Gastroesophageal sphincter (tissue), 4 donors: ENCODE data around the gene OR2AG1. TPM values are rescaled to one million over a fixed set of nuclear protein-coding genes. Genes with fewer than 3 reads are reported as not detected.

Source experiments
- ATAC-seq: fragments of 150-250 bp; one replicate; pipeline ENCODE4 v1.9.1; 2016; ENCODE audit warnings: mild to moderate bottlenecking, moderate library complexity
- H3K27ac ChIP-seq, 4 donors: fragments of 200-600 bp; sonication (generic) in 3 of 4; 1 replicate in 3 of 4; 2 replicates in 1 of 4; pipeline ENCODE4 v1.5.1; 2016 to 2019
- H3K27me3 ChIP-seq: fragments of 200-600 bp; sonication (generic); one replicate; pipeline ENCODE4 v1.5.1; 2019
- H3K36me3 ChIP-seq, 2 donors: fragments of 200-600 bp; sonication (generic); one replicate each; pipeline ENCODE4 v1.5.1; 2019; ENCODE audit warnings: control low read depth in 1 of 2
- H3K4me1 ChIP-seq, 3 donors: fragments of 200-600 bp; sonication (generic); 1 replicate in 2 of 3; 2 replicates in 1 of 3; pipeline ENCODE4 v1.5.1; 2016 to 2019; ENCODE audit warnings: control low read depth in 2 of 3
- H3K4me3 ChIP-seq, 2 donors: fragments of 200-600 bp; sonication (generic); one replicate each; pipeline ENCODE4 v1.5.1; 2019; ENCODE audit warnings: mild to moderate bottlenecking in 1 of 2, moderate library complexity in 1 of 2
- H3K9me3 ChIP-seq, 3 donors: fragments of 200-600 bp; sonication (generic); one replicate each; pipeline ENCODE4 v1.5.1; 2017 to 2019; ENCODE audit warnings: control low read depth in 2 of 3
- EP300 ChIP-seq: sonication (generic); formaldehyde crosslinking; IDR thresholded peaks from one replicate; pipeline ENCODE4 v1.6.1; 2017; ENCODE audit warnings: antibody characterized with exemption, mild to moderate bottlenecking
- POLR2A ChIP-seq, 2 donors: fragments of 450-650 bp; IDR thresholded peaks; one replicate each; pipeline ENCODE4 v1.6.1; 2017; ENCODE audit warnings: antibody characterized with exemption in 2 of 2, mild to moderate bottlenecking in 2 of 2, moderate library complexity in 1 of 2
- POLR2AphosphoS5 ChIP-seq: sonication (generic); formaldehyde crosslinking; IDR thresholded peaks from one replicate; pipeline ENCODE4 v1.6.1; 2017; ENCODE audit warnings: antibody characterized with exemption
- WGBS, 2 donors: methylation state at CpG; one replicate each; pipeline ENCODE4 v1.1.5; 2018; ENCODE audit warnings: low coverage in 1 of 2; 5-methylcytosine and 5-hydroxymethylcytosine counted together
- total RNA-seq, 4 donors: library from RNA; depleted of rRNA; stranded (reverse); fragments of >200 nt; gene quantifications; one replicate each; pipeline ENCODE4 v1.1.0, GENCODE V29; 2016
- TF ChIP-seq, protein P1 (sequence below), 4 experiments: fragments of 200-600 bp in 2 of 4; fragments of 450-650 bp in 2 of 4; sonication (generic) in 1 of 4; IDR thresholded peaks; one replicate each; pipeline ENCODE4 v1.5.1; 2017 to 2019; ENCODE audit warnings: antibody characterized with exemption in 4 of 4, mild to moderate bottlenecking in 2 of 4, moderate library complexity in 2 of 4

OR2AG1 gene
- total RNA-seq, 4 donors from 2014 or later, result not detected

GRCh38 chr11:6757373-6757967 lies 25.4 kb upstream of the OR2AG1 start:
- Histone ChIP-seq H3K27ac (no peak overlapping the region), H3K27me3 (peaks cover 9% of the 10 kb centered on the region), H3K36me3 (no peaks in the 10 kb centered on the region), H3K4me1 (no peaks in the 10 kb centered on the region), H3K4me3 (no peak overlapping the region), H3K9me3 (no peaks in the 10 kb centered on the region)
- TF ChIP-seq, protein P1, sequence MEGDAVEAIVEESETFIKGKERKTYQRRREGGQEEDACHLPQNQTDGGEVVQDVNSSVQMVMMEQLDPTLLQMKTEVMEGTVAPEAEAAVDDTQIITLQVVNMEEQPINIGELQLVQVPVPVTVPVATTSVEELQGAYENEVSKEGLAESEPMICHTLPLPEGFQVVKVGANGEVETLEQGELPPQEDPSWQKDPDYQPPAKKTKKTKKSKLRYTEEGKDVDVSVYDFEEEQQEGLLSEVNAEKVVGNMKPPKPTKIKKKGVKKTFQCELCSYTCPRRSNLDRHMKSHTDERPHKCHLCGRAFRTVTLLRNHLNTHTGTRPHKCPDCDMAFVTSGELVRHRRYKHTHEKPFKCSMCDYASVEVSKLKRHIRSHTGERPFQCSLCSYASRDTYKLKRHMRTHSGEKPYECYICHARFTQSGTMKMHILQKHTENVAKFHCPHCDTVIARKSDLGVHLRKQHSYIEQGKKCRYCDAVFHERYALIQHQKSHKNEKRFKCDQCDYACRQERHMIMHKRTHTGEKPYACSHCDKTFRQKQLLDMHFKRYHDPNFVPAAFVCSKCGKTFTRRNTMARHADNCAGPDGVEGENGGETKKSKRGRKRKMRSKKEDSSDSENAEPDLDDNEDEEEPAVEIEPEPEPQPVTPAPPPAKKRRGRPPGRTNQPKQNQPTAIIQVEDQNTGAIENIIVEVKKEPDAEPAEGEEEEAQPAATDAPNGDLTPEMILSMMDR (IDR thresholded peaks at IDR 0.05), result peak in 3 of 4 experiments; percentile 19 to 61 (median 27)
- TF ChIP-seq POLR2AphosphoS5, result no peak
- WGBS, 2 donors, result 50 to 88% methylated on average over 1 to 2 of the region's 2 CpGs
- ATAC-seq, result no peak

DNA sequence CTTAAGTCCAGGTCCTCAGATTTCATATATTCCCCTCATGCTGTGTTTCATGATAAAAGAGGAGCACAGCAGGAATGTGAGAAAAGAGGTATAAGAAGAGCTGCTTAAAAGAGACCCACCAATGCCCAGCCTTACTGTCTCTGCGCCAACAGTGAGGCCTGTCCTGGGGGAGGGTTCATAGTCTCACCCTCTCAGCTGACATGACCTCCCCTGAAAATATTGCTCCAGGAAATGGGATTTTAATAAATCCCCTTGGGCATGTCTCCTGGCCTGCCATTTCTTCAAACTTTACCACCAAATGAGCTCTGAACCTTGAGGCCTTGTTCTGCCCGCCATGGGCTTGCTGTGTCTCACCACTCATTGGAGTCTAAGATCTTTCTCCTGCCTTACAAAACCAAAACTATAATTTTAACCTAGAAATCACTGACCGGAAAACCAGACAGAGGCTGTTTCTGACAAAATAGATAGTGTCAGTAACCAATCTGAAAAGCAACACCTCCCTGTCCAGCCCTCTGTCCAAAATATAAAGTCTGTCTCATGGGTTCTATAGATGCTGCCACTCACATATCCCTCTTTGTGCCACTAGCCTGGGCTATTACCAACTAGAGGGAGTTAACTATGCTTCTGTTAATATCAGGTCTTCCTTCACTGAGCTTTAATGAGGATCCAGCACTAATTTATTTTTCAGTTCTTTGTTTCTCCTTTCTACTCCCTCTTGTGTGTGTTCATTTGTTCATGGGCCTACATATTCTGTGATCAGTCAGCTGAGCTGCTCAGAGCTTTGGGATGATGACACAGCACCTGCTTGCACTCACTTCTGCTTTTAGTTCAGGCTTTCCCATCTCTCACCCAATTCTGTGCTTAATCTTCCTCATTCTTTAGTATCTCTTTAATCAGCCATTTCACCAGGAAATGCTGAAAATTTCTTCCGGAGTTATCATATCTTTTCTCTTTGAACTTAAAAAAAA lies 10.6 kb upstream of the OR2AG1 start, which contains the start of gene OR2AG2:
TSS of gene OR2AG2 (minus strand) at position 51 of the 968 bp plus-strand sequence. CDS start 3,019 bp downstream, outside the sequence.
- Histone ChIP-seq H3K9me3 (no peaks in the 10 kb centered on the region), H3K27ac (no peak within 1 kb of the TSS), H3K4me3 (no peak within 1 kb of the TSS), H3K36me3 (no peaks in the 10 kb centered on the region), H3K27me3 (no peaks in the 10 kb centered on the region), H3K4me1 (no peaks in the 10 kb centered on the region)
- no peak for TF ChIP-seq POLR2A (IDR thresholded peaks at IDR 0.05)
- no peak for TF ChIP-seq POLR2AphosphoS5
- ATAC-seq, result peak; percentile 34
- 61 to 86% methylated on average over 3 of the region's 4 CpGs for WGBS, 2 donors

DNA sequence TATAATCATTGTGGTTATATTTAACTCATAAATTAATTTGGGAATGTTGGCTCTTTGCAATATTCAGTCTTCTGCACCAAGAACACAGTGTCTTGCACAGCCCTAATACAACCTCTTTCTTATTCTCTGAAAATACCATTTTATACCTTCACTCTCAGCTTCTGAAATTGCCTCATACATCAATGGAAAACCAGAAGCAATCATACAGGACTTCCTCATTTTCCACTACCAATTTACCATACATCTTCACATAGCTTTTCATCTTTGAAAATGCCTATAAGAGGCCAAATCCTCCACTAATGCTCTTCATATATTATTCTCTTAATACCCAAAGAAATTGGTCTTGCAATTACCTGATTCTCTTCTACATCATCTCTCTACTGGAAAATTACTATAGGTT lies 4.3 kb upstream of the OR2AG1 start:
- Histone ChIP-seq H3K36me3 (no peaks in the 10 kb centered on the region), H3K27me3 (no peaks in the 10 kb centered on the region), H3K4me3 (no peak overlapping the region), H3K27ac (no peak overlapping the region), H3K4me1 (no peaks in the 10 kb centered on the region), H3K9me3 (no peaks in the 10 kb centered on the region)
- TF ChIP-seq EP300 (no peak), POLR2AphosphoS5 (no peak), POLR2A (IDR thresholded peaks at IDR 0.05) (no peak)
- TF ChIP-seq, protein P1 (IDR thresholded peaks at IDR 0.05), result no peak
- ATAC-seq, result no peak

- peaks cover 4% of the 10 kb centered on the region for H3K27me3 ChIP-seq
- no peak for ATAC-seq
- no peaks in the 10 kb centered on the region for H3K36me3 ChIP-seq
- TF ChIP-seq EP300, result no peak
- TF ChIP-seq POLR2AphosphoS5, result no peak
- no peak for TF ChIP-seq POLR2A (IDR thresholded peaks at IDR 0.05)
- TF ChIP-seq, protein P1 (IDR thresholded peaks at IDR 0.05), result no peak
- no peak overlapping the region for H3K27ac ChIP-seq
- no peak overlapping the region for H3K4me3 ChIP-seq
- H3K9me3 ChIP-seq, result no peaks in the 10 kb centered on the region
- no peaks in the 10 kb centered on the region for H3K4me1 ChIP-seq
Observed at GRCh38 chr11:6780829-6781228, 2.0 kb upstream of the OR2AG1 start.

DNA sequence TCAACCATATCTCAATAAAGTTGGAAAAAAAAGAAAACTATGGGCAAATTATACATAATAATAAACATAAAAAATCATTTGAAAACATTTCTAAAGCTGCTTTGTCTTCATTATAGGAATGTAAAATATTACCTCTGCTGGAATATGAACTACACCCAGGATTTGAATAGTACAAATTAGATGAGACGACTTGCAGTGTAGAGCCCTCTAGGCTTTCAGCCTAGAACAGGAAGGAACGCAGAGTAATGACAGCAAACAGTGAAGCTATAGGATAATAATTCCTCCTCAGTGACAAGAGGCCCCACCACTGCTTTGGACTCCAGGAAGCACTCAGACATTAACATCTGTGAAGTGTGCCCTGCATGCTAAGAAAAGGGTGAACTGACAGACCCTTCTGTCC lies 7.7 kb downstream of the OR2AG1 start:
- no peaks in the 10 kb centered on the region for H3K36me3 ChIP-seq
- no peak overlapping the region for H3K27ac ChIP-seq
- no peak for ATAC-seq
- H3K27me3 ChIP-seq, result peaks cover 3% of the 10 kb centered on the region
- H3K4me1 ChIP-seq, result no peaks in the 10 kb centered on the region
- H3K9me3 ChIP-seq, result no peaks in the 10 kb centered on the region
- WGBS, 2 donors, result 30 to 48% methylated on average over 2 of the region's 2 CpGs
- no peak for TF ChIP-seq POLR2A (IDR thresholded peaks at IDR 0.05)
- TF ChIP-seq, protein P1 (IDR thresholded peaks at IDR 0.05), result no peak
- no peak for TF ChIP-seq POLR2AphosphoS5
- TF ChIP-seq EP300, result no peak
- H3K4me3 ChIP-seq, result no peak overlapping the region
